H1 (cell line): ENCODE results near the gene CIPC. TPM values are rescaled to one million over a fixed set of nuclear protein-coding genes. Genes with fewer than 3 reads are reported as not detected.

Experiments
- CTCF ChIA-PET: fragments of 300-600 bp; sonication (Branson Sonifier 250); formaldehyde crosslinking; loops from one replicate; lab custom pipeline; 2021; ENCODE audit not compliant: partially characterized antibody; lab: Charles Lee
- POLR2A ChIA-PET: fragments of 300-600 bp; sonication (Branson Sonifier 250); formaldehyde crosslinking; loops from one replicate; lab custom pipeline; 2021; ENCODE audit warnings: inconsistent platforms; ENCODE audit not compliant: partially characterized antibody; lab: Charles Lee
- DNase-seq, 2 experiments: peaks; one replicate each; pipeline versions ENCODE4 v3.0.0 to v3.0.0-alpha.2; 2010 to 2022; ENCODE audit warnings: low spot score in 2 of 2, low read depth in 1 of 2, mixed read lengths in 1 of 2
- FAIRE-seq: peaks from 2 replicates; lab custom pipeline; 2011; peaks lifted over from hg19 to GRCh38; lab: Jason Lieb, UNC
- H2AFZ ChIP-seq: 2 replicates; pipeline ENCODE4 v1.8.1; 2012; ENCODE audit warnings: low read length, inconsistent platforms
- H2AK5ac ChIP-seq: 2 replicates; pipeline ENCODE4 v1.6.1; 2013; ENCODE audit warnings: low read depth, low read length
- H2BK120ac ChIP-seq: replicated peaks from 2 replicates; pipeline ENCODE3; 2013; ENCODE audit warnings: low read depth, low read length, inconsistent platforms
- H2BK12ac ChIP-seq: 2 replicates; pipeline ENCODE4 v1.6.1; 2013; ENCODE audit warnings: low read depth, low read length
- H2BK15ac ChIP-seq: 2 replicates; pipeline ENCODE4 v1.6.1; 2013; ENCODE audit warnings: low read length
- H2BK20ac ChIP-seq: 2 replicates; pipeline ENCODE4 v1.6.1; 2013; ENCODE audit warnings: low read length
- H2BK5ac ChIP-seq: 2 replicates; pipeline ENCODE4 v1.6.1; 2013; ENCODE audit warnings: low read depth, low read length
- H3K14ac ChIP-seq: 2 replicates; pipeline ENCODE4 v1.6.1; 2013; ENCODE audit warnings: inconsistent platforms; ENCODE audit not compliant: insufficient read length
- H3K18ac ChIP-seq: 2 replicates; pipeline ENCODE4 v1.6.1; 2013; ENCODE audit warnings: low read length; ENCODE audit errors: extremely low read depth
- H3K23ac ChIP-seq: 2 replicates; pipeline ENCODE4 v1.6.1; 2013; ENCODE audit warnings: inconsistent platforms; ENCODE audit not compliant: insufficient read length
- H3K23me2 ChIP-seq: 2 replicates; pipeline ENCODE4 v1.6.1; 2013; ENCODE audit warnings: low read depth, low read length
- H3K27ac ChIP-seq: 2 replicates; pipeline ENCODE4 v1.6.1; 2011; ENCODE audit warnings: low read depth, low read length, inconsistent platforms
- H3K27me3 ChIP-seq, 4 experiments: replicated peaks in 1 of 4; 1 replicate in 1 of 4; 2 replicates in 3 of 4; pipeline versions ENCODE4 v1.6.1 to v1.8.1; 2011 to 2013; ENCODE audit warnings: low read length in 3 of 4, mild to moderate bottlenecking in 3 of 4, inconsistent platforms in 2 of 4, mixed read lengths in 2 of 4, moderate library complexity in 1 of 4; ENCODE audit not compliant: control insufficient read depth in 3 of 4, insufficient read depth in 3 of 4; ENCODE audit errors: extremely low read depth in 1 of 4
- H3K36me3 ChIP-seq, 4 experiments: 2 replicates each; pipeline versions ENCODE4 v1.6.1 to v1.8.1; 2011 to 2013; ENCODE audit warnings: mild to moderate bottlenecking in 4 of 4, low read length in 3 of 4, moderate library complexity in 2 of 4, control low read depth in 1 of 4, inconsistent platforms in 1 of 4; ENCODE audit not compliant: insufficient read depth in 4 of 4, control insufficient read depth in 2 of 4
- H3K4ac ChIP-seq: replicated peaks from 2 replicates; pipeline ENCODE3; 2013; ENCODE audit warnings: low read length, low read depth, mixed read lengths, inconsistent platforms; ENCODE audit not compliant: insufficient read length
- H3K4me1 ChIP-seq, 4 experiments: replicated peaks in 1 of 4; 1 replicate in 1 of 4; 2 replicates in 3 of 4; pipeline versions ENCODE4 v1.6.1 to v1.8.1; 2011 to 2013; ENCODE audit warnings: low read length in 3 of 4, inconsistent platforms in 2 of 4, mixed read lengths in 1 of 4; ENCODE audit not compliant: insufficient read depth in 4 of 4, control insufficient read depth in 3 of 4
- H3K4me2 ChIP-seq, 2 experiments: 2 replicates each; pipeline versions ENCODE4 v1.6.1 to v1.8.1; 2011 to 2013; ENCODE audit warnings: low read depth in 2 of 2, low read length in 2 of 2, control low read depth in 1 of 2, inconsistent platforms in 1 of 2, mild to moderate bottlenecking in 1 of 2; ENCODE audit not compliant: insufficient read depth in 1 of 2
- H3K4me3 ChIP-seq, 4 experiments: fragments of 200-600, 300-600 bp in 1 of 4; sonication (generic), shearing (Covaris generic), sonication (Bioruptor Twin) in 1 of 4; 2 replicates each; pipeline versions ENCODE4 v1.5.1 to v1.8.1; 2011 to 2016; ENCODE audit warnings: low read length in 4 of 4, low read depth in 3 of 4, control low read depth in 2 of 4, inconsistent platforms in 2 of 4, mild to moderate bottlenecking in 2 of 4, mixed read lengths in 1 of 4, moderate library complexity in 1 of 4; ENCODE audit not compliant: insufficient read depth in 2 of 4; ENCODE audit errors: extremely low read depth in 1 of 4
- H3K56ac ChIP-seq: replicated peaks from 2 replicates; pipeline ENCODE3; 2013; ENCODE audit warnings: low read depth, mild to moderate bottlenecking, mixed read lengths, low read length, inconsistent platforms; ENCODE audit not compliant: insufficient read length
- H3K79me1 ChIP-seq: 2 replicates; pipeline ENCODE4 v1.6.1; 2013; ENCODE audit warnings: low read depth, low read length, control low read depth
- H3K79me2 ChIP-seq, 2 experiments: 2 replicates each; pipeline versions ENCODE4 v1.6.1 to v1.8.1; 2012 to 2013; ENCODE audit warnings: low read length in 2 of 2, mild to moderate bottlenecking in 2 of 2, inconsistent platforms in 1 of 2; ENCODE audit not compliant: insufficient read depth in 2 of 2, control insufficient read depth in 1 of 2
- H3K9ac ChIP-seq, 4 experiments: replicated peaks in 1 of 4; 1 replicate in 1 of 4; 2 replicates in 3 of 4; pipeline versions ENCODE4 v1.6.1 to v1.8.1; 2011 to 2013; ENCODE audit warnings: low read depth in 3 of 4, low read length in 3 of 4, control low read depth in 2 of 4, mild to moderate bottlenecking in 2 of 4, moderate library complexity in 2 of 4, inconsistent platforms in 1 of 4; ENCODE audit errors: extremely low read depth in 1 of 4
- H3K9me3 ChIP-seq, 2 experiments: 2 replicates each; pipeline versions ENCODE4 v1.6.1 to v1.8.1; 2012 to 2013; ENCODE audit warnings: mild to moderate bottlenecking in 2 of 2, moderate library complexity in 2 of 2, control low read depth in 1 of 2, inconsistent platforms in 1 of 2, low read depth in 1 of 2, low read length in 1 of 2, mixed read lengths in 1 of 2; ENCODE audit not compliant: insufficient read depth in 2 of 2
- H4K20me1 ChIP-seq, 2 experiments: replicated peaks in 1 of 2; 2 replicates each; pipeline versions ENCODE3 to v1.8.1; 2011 to 2013; ENCODE audit warnings: inconsistent platforms in 2 of 2, low read length in 2 of 2, mild to moderate bottlenecking in 1 of 2; ENCODE audit not compliant: insufficient read depth in 2 of 2, control insufficient read depth in 1 of 2
- H4K5ac ChIP-seq: 2 replicates; pipeline ENCODE4 v1.6.1; 2013; ENCODE audit warnings: low read length, low read depth, mixed read lengths, inconsistent platforms; ENCODE audit not compliant: insufficient read length
- H4K8ac ChIP-seq: 2 replicates; pipeline ENCODE4 v1.8.0; 2013; ENCODE audit warnings: mild to moderate bottlenecking, moderate library complexity, low read length, inconsistent platforms; ENCODE audit not compliant: insufficient read depth; ENCODE audit errors: extremely low read depth
- H4K91ac ChIP-seq: replicated peaks from 2 replicates; pipeline ENCODE3; 2013; ENCODE audit warnings: low read length, mixed read lengths, inconsistent platforms; ENCODE audit not compliant: insufficient read length
- ATF3 ChIP-seq: IDR thresholded peaks from 2 replicates; pipeline ENCODE4 v1.6.1; 2011; ENCODE audit warnings: low read depth, mild to moderate bottlenecking, low read length; ENCODE audit not compliant: insufficient read depth
- BCL11A ChIP-seq, 2 experiments: IDR thresholded peaks; one replicate each; pipeline ENCODE4 v1.6.1; 2011; ENCODE audit warnings: low read depth in 2 of 2, low read length in 2 of 2, mild to moderate bottlenecking in 2 of 2
- CEBPB ChIP-seq: IDR thresholded peaks from 2 replicates; pipeline ENCODE4 v1.6.1; 2012; ENCODE audit warnings: low read depth, low read length
- CHD1 ChIP-seq: IDR thresholded peaks from 2 replicates; pipeline ENCODE4 v1.6.1; 2012; ENCODE audit warnings: low read depth, low read length, improper control_type of control experiment
- EZH2 ChIP-seq: fragments of 200-600 bp; sonication (generic); IDR thresholded peaks from 2 replicates; pipeline ENCODE4 v1.7.1; 2012; ENCODE audit warnings: low read depth, mild to moderate bottlenecking, moderate library complexity, low read length, inconsistent platforms; ENCODE audit not compliant: severe bottlenecking
- HDAC2 ChIP-seq, 2 experiments: fragments of 300-600 bp in 1 of 2; sonication (generic) in 1 of 2; IDR thresholded peaks; 2 replicates each; pipeline ENCODE4 v1.6.1; 2011 to 2012; ENCODE audit warnings: low read depth in 2 of 2, low read length in 2 of 2, mild to moderate bottlenecking in 2 of 2, moderate library complexity in 2 of 2, borderline replicate concordance in 1 of 2, inconsistent platforms in 1 of 2
- HDAC6 ChIP-seq: IDR thresholded peaks from one replicate; pipeline ENCODE4 v1.7.1; 2012; ENCODE audit warnings: low read depth, mild to moderate bottlenecking, inconsistent platforms, low read length, moderate library complexity
- JUN ChIP-seq: IDR thresholded peaks from 2 replicates; pipeline ENCODE4 v1.6.1; 2011; ENCODE audit warnings: low read depth, mild to moderate bottlenecking, improper control_type of control experiment, low read length
- POLR2AphosphoS5 ChIP-seq: IDR thresholded peaks from 2 replicates; pipeline ENCODE4 v1.6.1; 2011; ENCODE audit warnings: low read depth, low read length
- POU5F1 ChIP-seq: IDR thresholded peaks from 2 replicates; pipeline ENCODE4 v1.6.1; 2011; ENCODE audit warnings: low read depth, mild to moderate bottlenecking, low read length, moderate library complexity
- SIN3A ChIP-seq, 2 experiments: IDR thresholded peaks in 1 of 2; conservative IDR thresholded peaks in 1 of 2; 2 replicates each; pipeline ENCODE4 v1.6.1; 2011 to 2012; ENCODE audit warnings: low read length in 2 of 2, improper control_type of control experiment in 1 of 2, low read depth in 1 of 2, mild to moderate bottlenecking in 1 of 2
- SIRT6 ChIP-seq: IDR thresholded peaks from one replicate; pipeline ENCODE4 v1.7.1; 2012; ENCODE audit warnings: low read length, inconsistent platforms
- SP1 ChIP-seq: IDR thresholded peaks from 2 replicates; pipeline ENCODE4 v1.6.1; 2011; ENCODE audit warnings: low read depth, low read length
- TAF1 ChIP-seq: IDR thresholded peaks from 2 replicates; pipeline ENCODE4 v1.6.1; 2011; ENCODE audit warnings: mild to moderate bottlenecking, low read depth, low read length
- ZNF274 ChIP-seq: IDR thresholded peaks from 2 replicates; pipeline ENCODE4 v1.7.0; 2012; ENCODE audit warnings: low read length, borderline replicate concordance; ENCODE audit errors: extremely low read depth
- WGBS, 2 experiments: shearing (Covaris generic) in 1 of 2; methylation state at CpG; one replicate each; pipeline versions ENCODE4 v1.1.6 to v1.1.7; 2013 to 2015; ENCODE audit warnings: low lambda C conversion rate in 2 of 2, mixed read lengths in 2 of 2, inconsistent platforms in 1 of 2, low coverage in 1 of 2, missing lambda C conversion rate in 1 of 2; ENCODE audit not compliant: insufficient replicate concordance in 2 of 2, insufficient coverage in 1 of 2, insufficient read length in 1 of 2; ENCODE audit errors: extremely low coverage in 1 of 2, missing lambda C conversion rate in 1 of 2; 5-methylcytosine and 5-hydroxymethylcytosine counted together
- polyA plus RNA-seq, 7 experiments: library from polyadenylated mRNA; depleted of rRNA in 3 of 7; stranded (reverse) in 5 of 7; unstranded in 2 of 7; fragments of >200 nt in 5 of 7; fragments of 200-250 nt in 2 of 7; gene quantifications; 1 replicate in 5 of 7; 2 replicates in 1 of 7; 4 replicates in 1 of 7; pipeline versions ENCODE4 v1.2.1 to v1.2.3, GENCODE V29; 2011 to 2013; ENCODE audit warnings: missing spikeins in 2 of 7, mixed read lengths in 2 of 7
- total RNA-seq: library from RNA; stranded (reverse); fragmentation: NEBNext Ultra II Directional; extraction: Animal tissue kit (Norgen Biotek cat#: 25700); gene quantifications from 2 replicates; pipeline ENCODE4 v1.2.1, GENCODE V29; 2021

Gene CIPC
- total and polyA plus RNA-seq, 2 of the 8 experiments (the other 6 are each of a cell fraction or from before 2014, with no cell fraction given), result 13.9 to 32.7 TPM

GRCh38 chr14:77083082-77083481 lies 15.0 kb upstream of the CIPC start:
- ChIA-PET CTCF (interaction anchor here (1.2 to 56.8 kb wide), 9 partner anchors 5 to 255 kb away, joined by 3 to 1490 read pairs (median 43); partner anchors contain the start of gene ZDHHC22), POLR2A (no interaction called here)
- no peak overlapping the region for H3K4ac ChIP-seq
- H3K27ac ChIP-seq, result no peak overlapping the region
- FAIRE-seq, result no peak
- no peak overlapping the region for H2BK5ac ChIP-seq
- H2AFZ ChIP-seq, result no peak overlapping the region
- H4K91ac ChIP-seq, result no peak overlapping the region
- no peak overlapping the region for H4K5ac ChIP-seq
- no peak overlapping the region for H2BK15ac ChIP-seq
- H2AK5ac ChIP-seq, result no peak overlapping the region
- no peak overlapping the region for H2BK120ac ChIP-seq
- H3K23me2 ChIP-seq, result no peaks in the 10 kb centered on the region
- 0 out of 4 replicates have a peak, but pooled peaks cover 0 to 4% of the 10 kb centered on the region in 2 experiments for H3K9me3 ChIP-seq
- no peaks in the 10 kb centered on the region for H3K27me3 ChIP-seq
- H3K4me2 ChIP-seq, result no peak overlapping the region
- H3K14ac ChIP-seq, result no peak overlapping the region
- H3K18ac ChIP-seq, result no peak overlapping the region
- H3K4me1 ChIP-seq, result peaks cover 7 to 16% (median 14%) of the 10 kb centered on the region in 4 experiments
- no peaks in the 10 kb centered on the region for H4K20me1 ChIP-seq
- no peak overlapping the region for H2BK20ac ChIP-seq
- DNase-seq, result no peak
- no peak overlapping the region for H2BK12ac ChIP-seq
- H3K9ac ChIP-seq, result no peak overlapping the region
- no peak overlapping the region for H3K56ac ChIP-seq
- no peaks in the 10 kb centered on the region for H3K36me3 ChIP-seq
- no peak overlapping the region for H4K8ac ChIP-seq
- H3K4me3 ChIP-seq, result no peak overlapping the region
- no peaks in the 10 kb centered on the region for H3K79me1 ChIP-seq
- 92% methylated on average over 3 of the region's 3 CpGs; no CpG with 5 or more reads in 1 of the 2 experiments for WGBS, 2 experiments
- H3K23ac ChIP-seq, result no peak overlapping the region
- H3K79me2 ChIP-seq, result no peaks in the 10 kb centered on the region
- TF ChIP-seq JUN (no peak), CHD1 (no peak), SIRT6 (no peak), ZNF274 (no peak), BCL11A (IDR thresholded peaks at IDR 0.05; ENCODE audit: low read depth in 2 of 2, low read length in 2 of 2) (no peak), HDAC2 (IDR thresholded peaks at IDR 0.05; ENCODE audit: borderline replicate concordance in 1 of 2, low read depth in 2 of 2, low read length in 2 of 2) (no peak), SIN3A (conservative IDR thresholded peaks at IDR 0.05 in 1 of 2, IDR thresholded peaks at IDR 0.05 in 1 of 2; ENCODE audit: low read depth in 1 of 2, low read length in 2 of 2) (no peak), CEBPB (no peak), POLR2AphosphoS5 (no peak), ATF3 (no peak), TAF1 (no peak), POU5F1 (no peak), HDAC6 (no peak), SP1 (no peak), EZH2 (no peak)
